ENCODE data around the gene IGF1R. TPM values are rescaled to one million over a fixed set of nuclear protein-coding genes. Genes with fewer than 3 reads are reported as not detected.

The IGF1R gene
- total and polyA plus RNA-seq, 2 of the 8 experiments (the other 6 are each of a cell fraction or from before 2014, with no cell fraction given): 32.9 to 109 TPM

- TF ChIP-seq CHD7 (IDR thresholded peaks at IDR 0.05; ENCODE audit: insufficient replicate concordance, low read length): no peak
- TF ChIP-seq POU5F1 (IDR thresholded peaks at IDR 0.05; ENCODE audit: low read depth, low read length): no peak
- no peak for TF ChIP-seq NRF1 (IDR thresholded peaks at IDR 0.05; ENCODE audit: low read depth, low read length)
These were observed 109.9 kb downstream of the IGF1R start (continued) for GRCh38 chr15:98758224-98758623.
